ENCODE data around the gene OR56B4. TPM values are rescaled to one million over a fixed set of nuclear protein-coding genes. Genes with fewer than 3 reads are reported as not detected.
"Not testable (repeated sequence)": the region's sequence is repeated elsewhere in the genome, so short reads cannot be mapped to it uniquely, and the experiment has no call there.

The OR56B4 gene, protein sequence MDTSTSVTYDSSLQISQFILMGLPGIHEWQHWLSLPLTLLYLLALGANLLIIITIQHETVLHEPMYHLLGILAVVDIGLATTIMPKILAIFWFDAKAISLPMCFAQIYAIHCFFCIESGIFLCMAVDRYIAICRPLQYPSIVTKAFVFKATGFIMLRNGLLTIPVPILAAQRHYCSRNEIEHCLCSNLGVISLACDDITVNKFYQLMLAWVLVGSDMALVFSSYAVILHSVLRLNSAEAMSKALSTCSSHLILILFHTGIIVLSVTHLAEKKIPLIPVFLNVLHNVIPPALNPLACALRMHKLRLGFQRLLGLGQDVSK
- total RNA-seq (2014; rRNA removed; shearing (Covaris generic)): not detected in 2 replicates

DNA sequence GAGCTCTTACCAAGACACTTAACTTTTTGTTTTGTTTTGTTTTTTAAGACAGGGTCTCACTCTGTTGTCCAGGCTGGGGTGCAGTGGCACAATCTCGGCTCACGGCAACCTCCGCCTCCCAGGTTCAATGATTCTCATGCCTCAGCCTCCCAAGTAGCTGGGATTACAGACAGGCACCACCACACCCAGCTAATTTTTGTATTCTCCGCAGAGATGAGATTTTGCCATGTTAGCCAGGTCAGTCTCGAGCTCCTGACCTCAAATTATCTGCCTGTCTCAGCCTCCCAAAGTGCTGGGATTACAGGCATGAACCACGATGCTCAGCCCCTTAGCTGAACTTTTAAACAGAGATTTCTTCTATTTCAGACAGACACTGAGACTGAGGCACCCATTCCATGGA lies at the start of gene OR56B4:
Gene OR56B4 (plus strand): TSS at position 301 of the 400 bp plus-strand sequence. CDS start 95 bp downstream, at position 396.
- H3K9me3 ChIP-seq (replicated peaks); H3K36me3 ChIP-seq; DNase-seq; H3K4me3 ChIP-seq; H3K27me3 ChIP-seq; H3K4me1 ChIP-seq; H3K27ac ChIP-seq: not testable (repeated sequence)

DNA sequence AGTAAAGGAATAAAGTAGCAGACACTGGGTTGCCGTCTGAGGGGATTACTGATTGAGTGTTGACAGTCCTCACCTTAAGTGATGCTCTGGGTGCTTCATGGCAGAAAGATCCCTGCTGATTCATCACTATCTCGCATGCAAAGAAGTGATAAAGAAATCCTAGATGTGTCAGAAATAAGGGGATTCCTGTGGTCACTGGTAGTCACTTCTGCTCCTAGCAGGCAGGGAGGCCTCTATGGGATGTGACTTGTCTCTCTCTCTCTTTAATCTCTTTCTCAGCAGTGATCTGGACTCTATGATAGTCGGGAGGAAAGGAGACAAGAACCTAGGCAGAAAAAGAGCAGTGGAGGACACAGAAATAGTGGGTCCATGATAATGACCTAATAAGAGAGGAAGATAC lies 46.0 kb upstream of the OR56B4 start:
- no peak for DNase-seq
- H3K27ac ChIP-seq: no peak overlapping the region
- H3K27me3 ChIP-seq: no peaks in the 10 kb centered on the region
- H3K36me3 ChIP-seq: no peaks in the 10 kb centered on the region
- H3K4me1 ChIP-seq: no peaks in the 10 kb centered on the region
- no peak overlapping the region for H3K4me3 ChIP-seq
- H3K9me3 ChIP-seq (replicated peaks): no peaks in the 10 kb centered on the region

DNA sequence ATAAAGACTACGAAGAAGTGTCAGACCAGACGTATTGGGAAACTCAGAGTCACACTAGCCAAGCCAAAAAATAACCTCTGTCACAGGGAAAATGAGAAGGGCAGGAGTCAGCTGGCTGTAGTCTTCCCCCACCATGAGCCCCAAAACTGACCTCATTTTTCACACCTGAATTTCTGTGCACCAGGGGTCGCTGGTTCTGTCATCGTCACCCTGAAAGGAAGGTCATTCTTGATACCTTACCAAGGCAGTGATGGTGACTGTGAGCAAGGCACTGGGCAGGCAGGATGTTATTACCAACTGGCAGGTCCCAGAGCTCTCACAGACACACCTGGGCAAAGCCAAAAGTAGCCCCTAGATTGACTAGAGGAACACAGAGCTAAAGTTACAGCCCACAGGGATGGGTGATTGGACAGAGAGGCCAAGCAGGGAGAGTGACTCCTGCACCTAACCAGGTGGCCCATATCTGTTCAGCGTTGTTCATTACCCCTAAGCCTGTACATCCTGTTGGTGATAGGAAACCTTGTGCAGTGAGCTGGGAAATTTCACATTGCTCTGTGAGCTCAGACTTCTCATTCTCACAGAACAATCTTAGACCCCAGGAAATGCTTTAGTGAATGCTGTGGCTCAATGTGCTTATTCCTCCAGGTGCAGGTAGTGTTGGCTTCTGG lies 44.7 kb upstream of the OR56B4 start:
- Histone ChIP-seq H3K4me3 (no peak overlapping the region), H3K36me3 (no peaks in the 10 kb centered on the region)

DNA sequence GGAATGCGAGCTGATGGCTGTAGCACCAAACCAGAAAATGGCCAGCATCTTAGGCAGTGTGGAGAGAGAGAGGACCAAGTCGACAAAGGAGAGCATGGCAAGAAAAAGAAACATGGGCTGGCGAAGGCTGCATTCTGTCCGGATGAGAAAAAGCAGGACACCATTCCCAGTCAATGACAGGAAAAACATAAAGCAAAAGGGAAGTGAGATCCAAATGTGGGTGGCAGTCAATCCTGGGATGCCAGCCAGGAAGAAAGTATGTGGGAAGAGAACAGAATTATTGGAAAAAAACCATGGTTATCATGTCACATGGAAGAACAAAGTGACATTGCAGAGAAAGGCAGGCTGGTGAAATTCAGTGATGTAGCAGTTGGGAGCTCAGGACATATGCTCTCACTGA lies 40.0 kb upstream of the OR56B4 start:
- no peaks in the 10 kb centered on the region for H3K9me3 ChIP-seq (replicated peaks)
- no peaks in the 10 kb centered on the region for H3K4me1 ChIP-seq
- no peaks in the 10 kb centered on the region for H3K27me3 ChIP-seq
- DNase-seq: no peak
- no peaks in the 10 kb centered on the region for H3K36me3 ChIP-seq
- no peak overlapping the region for H3K4me3 ChIP-seq
- H3K27ac ChIP-seq: no peak overlapping the region

More for the DNA sequence above, 44.7 kb upstream of the OR56B4 start:
- Histone ChIP-seq H3K4me1 (no peaks in the 10 kb centered on the region), H3K27ac (no peak overlapping the region), H3K27me3 (no peaks in the 10 kb centered on the region), H3K9me3 (replicated peaks) (no peaks in the 10 kb centered on the region)
- no peak for DNase-seq

DNA sequence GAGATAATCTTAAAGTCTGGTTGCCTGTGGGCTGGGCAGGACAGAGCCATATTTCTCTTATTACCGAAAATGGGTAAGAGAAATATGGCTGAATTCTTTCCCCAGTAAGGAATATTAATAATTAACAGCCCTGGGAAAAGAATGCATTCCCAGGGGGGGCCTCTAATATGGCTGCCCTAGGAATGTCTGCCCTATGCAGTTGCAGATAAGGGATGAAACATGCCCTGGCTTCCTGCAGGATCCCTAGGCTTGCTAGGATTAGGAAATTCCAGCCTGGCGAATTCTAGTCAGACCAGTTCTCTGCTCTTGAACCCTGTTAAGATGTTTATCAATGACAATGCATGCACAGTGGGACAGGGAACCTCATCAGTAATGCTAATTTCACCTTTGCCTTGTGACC lies 31.0 kb upstream of the OR56B4 start:
- not testable (repeated sequence) for H3K36me3 ChIP-seq; H3K4me3 ChIP-seq; H3K9me3 ChIP-seq (replicated peaks); H3K27ac ChIP-seq; H3K27me3 ChIP-seq; H3K4me1 ChIP-seq; DNase-seq

DNA sequence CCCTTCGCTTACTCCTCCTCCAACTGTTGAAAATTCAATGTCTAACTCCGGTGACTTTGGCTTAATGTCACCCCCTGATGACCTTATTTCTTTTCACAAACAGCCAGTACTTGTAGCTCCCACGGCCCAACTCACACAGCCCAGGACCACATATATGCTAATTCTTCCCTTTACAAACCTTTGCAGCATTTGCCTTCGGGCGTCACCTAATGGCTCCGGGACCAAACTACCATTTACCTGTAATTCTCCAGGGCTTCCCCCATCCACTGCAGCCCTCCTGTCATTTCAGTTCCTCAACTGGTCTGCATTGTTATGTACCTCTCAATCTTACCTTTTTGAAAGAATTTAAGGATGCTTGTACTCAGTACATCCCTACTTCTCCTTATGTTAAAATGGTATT lies 29.8 kb upstream of the OR56B4 start:
- Histone ChIP-seq H3K27ac (no peak overlapping the region), H3K36me3 (no peaks in the 10 kb centered on the region), H3K4me1 (no peaks in the 10 kb centered on the region), H3K9me3 (replicated peaks) (no peaks in the 10 kb centered on the region), H3K4me3 (no peak overlapping the region), H3K27me3 (no peaks in the 10 kb centered on the region)
- no peak for DNase-seq

GRCh38 chr11:6079463-6079862 lies 28.0 kb upstream of the OR56B4 start:
- Histone ChIP-seq H3K4me1 (no peaks in the 10 kb centered on the region), H3K27ac (no peak overlapping the region), H3K4me3 (no peak overlapping the region), H3K27me3 (no peaks in the 10 kb centered on the region), H3K9me3 (replicated peaks) (no peaks in the 10 kb centered on the region), H3K36me3 (no peaks in the 10 kb centered on the region)
- no peak for DNase-seq

- Histone ChIP-seq H3K27me3 (no peaks in the 10 kb centered on the region), H3K36me3 (no peaks in the 10 kb centered on the region), H3K27ac (no peak overlapping the region), H3K9me3 (replicated peaks) (no peaks in the 10 kb centered on the region), H3K4me1 (no peaks in the 10 kb centered on the region), H3K4me3 (no peak overlapping the region)
- DNase-seq: no peak
Observed at GRCh38 chr11:6083129-6083528, 24.4 kb upstream of the OR56B4 start.

DNA sequence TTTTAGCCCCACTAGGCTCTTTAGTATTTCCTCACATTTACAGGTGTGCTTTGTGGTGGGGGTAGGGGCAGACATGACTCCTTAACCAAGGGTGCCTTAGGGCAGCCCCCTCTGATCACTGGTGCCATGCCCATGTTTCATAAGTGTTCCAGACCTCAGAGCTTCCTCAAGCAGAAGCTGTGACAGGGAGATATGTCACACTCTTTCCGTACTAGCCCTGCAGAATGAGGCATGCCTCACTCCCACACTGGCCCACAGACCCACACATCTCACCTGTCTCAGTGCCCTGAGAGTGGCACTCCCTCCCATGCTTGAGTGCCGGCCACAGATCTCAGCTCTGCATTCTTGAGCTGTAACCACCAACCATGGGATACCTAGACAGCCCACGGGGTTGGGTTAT lies 22.9 kb upstream of the OR56B4 start:
- H3K27me3 ChIP-seq: no peaks in the 10 kb centered on the region
- no peak for DNase-seq
- H3K27ac ChIP-seq: no peak overlapping the region
- H3K9me3 ChIP-seq (replicated peaks): no peaks in the 10 kb centered on the region
- no peak overlapping the region for H3K4me3 ChIP-seq
- no peaks in the 10 kb centered on the region for H3K4me1 ChIP-seq
- H3K36me3 ChIP-seq: no peaks in the 10 kb centered on the region

- Histone ChIP-seq H3K27me3 (no peaks in the 10 kb centered on the region), H3K4me1 (no peaks in the 10 kb centered on the region; the same call in 1 of the 2 replicates), H3K27ac (no peak overlapping the region), H3K36me3 (no peaks in the 10 kb centered on the region), H3K4me3 (no peak overlapping the region), H3K9me3 (replicated peaks) (no peaks in the 10 kb centered on the region)
- DNase-seq: no peak
Observed at GRCh38 chr11:6094186-6094585, 13.3 kb upstream of the OR56B4 start.

DNA sequence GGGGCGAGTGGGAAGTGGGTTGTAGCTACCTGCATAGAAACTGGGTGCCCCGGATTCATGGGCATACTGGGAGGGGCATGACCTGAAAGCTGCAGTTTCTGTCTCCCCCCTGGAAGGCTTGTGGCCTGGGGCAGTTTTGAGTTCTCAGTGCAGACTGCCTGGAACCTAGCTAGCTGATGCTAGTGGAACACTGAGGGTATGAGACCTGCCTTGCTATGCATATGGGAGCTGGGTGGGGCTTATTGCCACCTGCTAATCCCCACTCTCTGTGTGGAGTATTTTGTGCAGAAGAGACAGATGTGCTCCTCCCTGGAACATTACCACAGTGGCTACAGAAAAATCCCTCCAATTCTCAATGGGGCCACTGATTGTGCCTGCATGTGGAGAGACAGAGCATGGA lies 11.7 kb upstream of the OR56B4 start:
- H3K36me3 ChIP-seq: no peaks in the 10 kb centered on the region
- no peaks in the 10 kb centered on the region for H3K27me3 ChIP-seq
- DNase-seq: no peak
- no peak overlapping the region for H3K4me3 ChIP-seq
- no peaks in the 10 kb centered on the region for H3K9me3 ChIP-seq (replicated peaks)
- H3K27ac ChIP-seq: no peak overlapping the region
- H3K4me1 ChIP-seq: no peaks in the 10 kb centered on the region; the same call in 1 of the 2 replicates

GRCh38 chr11:6096417-6096816 lies 11.1 kb upstream of the OR56B4 start:
- H3K36me3 ChIP-seq: no peaks in the 10 kb centered on the region
- no peak overlapping the region for H3K27ac ChIP-seq
- no peaks in the 10 kb centered on the region for H3K27me3 ChIP-seq
- DNase-seq: peak; percentile 9 to 17
- H3K4me1 ChIP-seq: no peaks in the 10 kb centered on the region; the same call in 1 of the 2 replicates
- no peaks in the 10 kb centered on the region for H3K9me3 ChIP-seq (replicated peaks)
- no peak overlapping the region for H3K4me3 ChIP-seq

- H3K4me1 ChIP-seq: no peaks in the 10 kb centered on the region; the same call in 1 of the 2 replicates
- no peaks in the 10 kb centered on the region for H3K9me3 ChIP-seq (replicated peaks)
- no peaks in the 10 kb centered on the region for H3K36me3 ChIP-seq
- no peak overlapping the region for H3K27ac ChIP-seq
- no peaks in the 10 kb centered on the region for H3K27me3 ChIP-seq
- H3K4me3 ChIP-seq: no peak overlapping the region
- no peak for DNase-seq
Observed at GRCh38 chr11:6099577-6099976, 7.9 kb upstream of the OR56B4 start.

DNA sequence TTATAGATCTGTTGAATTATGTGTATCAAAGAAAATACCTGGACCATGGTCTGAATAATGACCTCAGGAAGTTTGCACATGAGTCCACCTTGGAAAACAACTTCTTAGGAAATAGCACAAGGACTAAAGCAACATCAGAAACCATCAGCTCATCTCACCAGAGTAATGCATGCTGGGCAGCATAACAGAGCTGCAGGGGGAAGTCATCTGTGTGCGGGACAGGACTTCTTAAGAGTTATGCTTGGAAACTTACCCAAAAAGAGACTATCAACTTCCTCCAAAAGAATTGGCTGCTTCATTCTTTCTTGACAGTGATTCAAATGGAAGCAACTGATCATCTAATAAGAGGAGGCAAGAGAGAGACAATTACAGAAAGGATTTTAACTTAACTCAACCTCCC lies 2.5 kb downstream of the OR56B4 start:
- Histone ChIP-seq H3K4me3 (no peak overlapping the region), H3K9me3 (replicated peaks) (no peaks in the 10 kb centered on the region), H3K4me1 (no peaks in the 10 kb centered on the region), H3K27me3 (no peaks in the 10 kb centered on the region), H3K27ac (no peak overlapping the region), H3K36me3 (no peaks in the 10 kb centered on the region)
- DNase-seq: no peak

DNA sequence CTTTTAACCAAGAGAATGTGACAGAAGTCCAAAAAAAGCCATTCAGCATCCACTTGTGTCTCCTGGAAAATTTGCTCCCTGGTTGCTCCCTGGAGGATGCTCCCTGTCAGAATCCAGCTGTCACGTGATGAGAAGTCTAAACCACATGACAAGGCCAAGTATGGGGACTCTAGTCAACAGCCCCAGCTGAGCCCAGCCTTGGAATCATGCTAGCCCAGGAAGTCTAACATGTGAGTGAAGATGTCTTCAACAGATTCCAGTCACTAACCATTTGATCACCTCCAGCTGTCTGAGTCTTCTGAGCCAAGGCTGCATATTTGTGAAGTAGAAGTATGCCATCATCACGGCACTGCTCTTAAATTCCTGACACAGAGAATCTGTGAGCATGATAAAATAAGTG lies 4.2 kb downstream of the OR56B4 start:
- H3K27ac ChIP-seq: no peak overlapping the region
- no peak overlapping the region for H3K4me3 ChIP-seq
- no peaks in the 10 kb centered on the region for H3K9me3 ChIP-seq (replicated peaks)
- no peaks in the 10 kb centered on the region for H3K4me1 ChIP-seq
- H3K27me3 ChIP-seq: no peaks in the 10 kb centered on the region
- peak in 1 of 2 experiments; percentile 8 for DNase-seq
- no peaks in the 10 kb centered on the region for H3K36me3 ChIP-seq

GRCh38 chr11:6116638-6117037 lies 9.2 kb downstream of the OR56B4 start:
- H3K27me3 ChIP-seq: no peaks in the 10 kb centered on the region
- H3K9me3 ChIP-seq (replicated peaks): no peaks in the 10 kb centered on the region

More at GRCh38 chr11:6116638-6117037, 9.2 kb downstream of the OR56B4 start:
- Histone ChIP-seq H3K36me3 (no peaks in the 10 kb centered on the region), H3K27ac (no peak overlapping the region), H3K4me3 (no peak overlapping the region), H3K4me1 (no peaks in the 10 kb centered on the region)
- no peak for DNase-seq

All from SJCRH30 (cell line).